ENCODE data around the gene OSGEP. TPM values are rescaled to one million over a fixed set of nuclear protein-coding genes. Genes with fewer than 3 reads are reported as not detected.

The OSGEP gene
- total RNA-seq, 1 donor from 2014 or later: 15.0 TPM

Other genes starting within 250 kb of the OSGEP start
- not detected in 2 replicates for gene OR11H6, start 231.1 kb downstream of the OSGEP start, total RNA-seq
- not detected in 2 replicates for gene OR11H7, start 225.8 kb downstream of the OSGEP start, total RNA-seq
- gene OR11H4, start 215.5 kb downstream of the OSGEP start, total RNA-seq: not detected in 2 replicates
- gene TTC5, start 148.9 kb downstream of the OSGEP start, total RNA-seq: 10.5 and 14.2 TPM in 2 replicates
- 70.0 and 168 TPM in 2 replicates for gene CCNB1IP1, start 121.5 kb downstream of the OSGEP start, total RNA-seq
- 7.9 and 11.6 TPM in 2 replicates for gene PARP2, start 111.2 kb downstream of the OSGEP start, total RNA-seq
- gene TEP1, start 41.3 kb downstream of the OSGEP start, total RNA-seq: 9.7 and 10.2 TPM in 2 replicates
- gene KLHL33, start 18.6 kb downstream of the OSGEP start, total RNA-seq: not detected in 2 replicates
- 25.3 and 56.1 TPM in 2 replicates for gene APEX1, start 414 bp upstream of the OSGEP start, total RNA-seq
- 19.3 and 24.7 TPM in 2 replicates for gene PIP4P1, start 6.6 kb upstream of the OSGEP start, total RNA-seq
- 70.2 and 109 TPM in 2 replicates for gene PNP, start 14.6 kb upstream of the OSGEP start, total RNA-seq
- gene RNASE10, start 50.7 kb upstream of the OSGEP start, total RNA-seq: not detected in 2 replicates
- gene RNASE9, start 106.2 kb upstream of the OSGEP start, total RNA-seq: not detected in 2 replicates
- gene RNASE11, start 133.2 kb upstream of the OSGEP start, total RNA-seq: not detected in 2 replicates
- not detected in 2 replicates for gene RNASE12, start 136.6 kb upstream of the OSGEP start, total RNA-seq
- not detected in 2 replicates for gene OR6S1, start 186.9 kb upstream of the OSGEP start, total RNA-seq
- 2.9 and 4.7 TPM in 2 replicates for gene RNASE4, start 229.7 kb upstream of the OSGEP start, total RNA-seq
- gene ANG, start 234.0 kb upstream of the OSGEP start, total RNA-seq: 2.4 and 2.9 TPM in 2 replicates